Endothelial cell of umbilical vein (primary cell): ENCODE measurements around the gene MAGEA12. TPM values are rescaled to one million over a fixed set of nuclear protein-coding genes. Genes with fewer than 3 reads are reported as not detected.
A peak's percentile ranks its signal among the peaks of the same experiment; 100 is the strongest.
"Not testable (repeated sequence)": the region's sequence is repeated elsewhere in the genome, so short reads cannot be mapped to it uniquely, and the experiment has no call there.

Source experiments
- BruUV-seq: library from RNA; stranded (reverse); fragments of 400-500 nt; replicated peaks from 2 replicates; lab custom pipeline; 2021; lab: Mats Ljungman, UMichigan
- CTCF ChIA-PET: fragments of 300-600, 350-600 bp; sonication (Branson Sonifier 250); formaldehyde crosslinking; loops from one replicate; lab custom pipeline; 2021; ENCODE audit warnings: antibody characterized with exemption, inconsistent platforms; lab: Charles Lee
- POLR2A ChIA-PET: fragments of 300-600, 350-600 bp; sonication (Branson Sonifier 250); formaldehyde crosslinking; loops from one replicate; lab custom pipeline; 2021; ENCODE audit warnings: antibody characterized with exemption, inconsistent platforms; lab: Charles Lee
- DNase-seq: peaks from one replicate; pipeline ENCODE4 v3.0.0-alpha.2; 2011; ENCODE audit warnings: low read depth, low spot score
- FAIRE-seq: peaks from 2 replicates; lab custom pipeline; 2011; peaks lifted over from hg19 to GRCh38; lab: Jason Lieb, UNC
- H2AFZ ChIP-seq: 2 replicates; pipeline ENCODE4 v1.6.0; 2012; ENCODE audit warnings: low read depth, low read length, control low read depth, inconsistent platforms
- H3K27ac ChIP-seq: 2 replicates; pipeline ENCODE4 v1.5.1; 2011; ENCODE audit warnings: low read depth, mild to moderate bottlenecking, control low read depth, low read length, moderate library complexity; ENCODE audit not compliant: insufficient read depth
- H3K27me3 ChIP-seq, 2 experiments: 2 replicates each; pipeline versions ENCODE4 v1.6.0 to v1.6.1; 2011; ENCODE audit warnings: low read length in 2 of 2, mixed read lengths in 1 of 2; ENCODE audit not compliant: control insufficient read depth in 2 of 2, insufficient read depth in 2 of 2
- H3K36me3 ChIP-seq, 2 experiments: 2 replicates in 1 of 2; 3 replicates in 1 of 2; pipeline ENCODE4 v1.5.1; 2011; ENCODE audit warnings: low read length in 2 of 2, mild to moderate bottlenecking in 1 of 2, moderate library complexity in 1 of 2; ENCODE audit not compliant: control insufficient read depth in 2 of 2, insufficient read depth in 2 of 2; ENCODE audit errors: extremely low read depth in 1 of 2
- H3K4me1 ChIP-seq: 3 replicates; pipeline ENCODE4 v1.5.1; 2011; ENCODE audit warnings: mild to moderate bottlenecking, low read length; ENCODE audit not compliant: control insufficient read depth, insufficient read depth; ENCODE audit errors: extremely low read depth
- H3K4me2 ChIP-seq: 2 replicates; pipeline ENCODE4 v1.6.1; 2011; ENCODE audit warnings: low read length, control low read depth, mixed read lengths; ENCODE audit not compliant: insufficient read depth
- H3K4me3 ChIP-seq, 3 experiments: fragments of 200-600 bp in 1 of 3; sonication (generic), shearing (Covaris generic) in 1 of 3; replicated peaks in 1 of 3; 2 replicates each; pipeline ENCODE4 v1.5.1; 2011 to 2016; ENCODE audit warnings: control low read depth in 3 of 3, low read length in 3 of 3, mild to moderate bottlenecking in 2 of 3, inconsistent platforms in 1 of 3, low read depth in 1 of 3, moderate library complexity in 1 of 3; ENCODE audit not compliant: insufficient read depth in 1 of 3
- H3K79me2 ChIP-seq: 2 replicates; pipeline ENCODE4 v1.6.0; 2012; ENCODE audit warnings: low read length, inconsistent platforms; ENCODE audit not compliant: control insufficient read depth, insufficient read depth
- H3K9ac ChIP-seq: replicated peaks from 2 replicates; pipeline ENCODE3; 2011; ENCODE audit warnings: low read length, control low read depth; ENCODE audit not compliant: insufficient read depth; ENCODE audit errors: extremely low read depth
- H3K9me1 ChIP-seq: replicated peaks from 3 replicates; pipeline ENCODE4 v1.6.0; 2011; ENCODE audit warnings: mild to moderate bottlenecking, low read length; ENCODE audit not compliant: control insufficient read depth, insufficient read depth; ENCODE audit errors: extremely low read depth
- H3K9me3 ChIP-seq: replicated peaks from 2 replicates; pipeline ENCODE4 v1.5.1; 2012; ENCODE audit warnings: low read length, inconsistent platforms; ENCODE audit not compliant: control insufficient read depth, insufficient read depth
- H4K20me1 ChIP-seq: replicated peaks from 2 replicates; pipeline ENCODE3; 2011; ENCODE audit warnings: mild to moderate bottlenecking, low read length; ENCODE audit not compliant: control insufficient read depth, insufficient read depth; ENCODE audit errors: extremely low read depth
- dilution Hi-C: fragments of 300-500 bp; cut with MboI; formaldehyde crosslinking; loops from one replicate; pipeline ENCODE4 v1.15.0; 2019; ENCODE audit warnings: low sequenced_read_pairs; ENCODE audit not compliant: extremely low pct_ligation_motif_present
- intact Hi-C: fragments of 100-400 bp; cut with micrococcal nuclease; formaldehyde crosslinking; loops from one replicate; pipeline ENCODE4 v1.10.0; 2022
- polyA plus RNA-seq, 4 experiments: library from polyadenylated mRNA; depleted of rRNA in 3 of 4; stranded (reverse) in 3 of 4; unstranded in 1 of 4; fragments of >200 nt; gene quantifications; 2 replicates each; pipeline versions ENCODE4 v1.2.1 to v1.2.3, GENCODE V29; 2011 to 2012; ENCODE audit warnings: missing spikeins in 1 of 4
- total RNA-seq: library from RNA; stranded (reverse); gene quantifications from 2 replicates; pipeline ENCODE4 v1.2.3, GENCODE V29; 2021

MAGEA12 gene
- total and polyA plus RNA-seq, 2 donors (not counting 3 experiments of a cell fraction or from before 2014, with no cell fraction given), result not detected

DNA sequence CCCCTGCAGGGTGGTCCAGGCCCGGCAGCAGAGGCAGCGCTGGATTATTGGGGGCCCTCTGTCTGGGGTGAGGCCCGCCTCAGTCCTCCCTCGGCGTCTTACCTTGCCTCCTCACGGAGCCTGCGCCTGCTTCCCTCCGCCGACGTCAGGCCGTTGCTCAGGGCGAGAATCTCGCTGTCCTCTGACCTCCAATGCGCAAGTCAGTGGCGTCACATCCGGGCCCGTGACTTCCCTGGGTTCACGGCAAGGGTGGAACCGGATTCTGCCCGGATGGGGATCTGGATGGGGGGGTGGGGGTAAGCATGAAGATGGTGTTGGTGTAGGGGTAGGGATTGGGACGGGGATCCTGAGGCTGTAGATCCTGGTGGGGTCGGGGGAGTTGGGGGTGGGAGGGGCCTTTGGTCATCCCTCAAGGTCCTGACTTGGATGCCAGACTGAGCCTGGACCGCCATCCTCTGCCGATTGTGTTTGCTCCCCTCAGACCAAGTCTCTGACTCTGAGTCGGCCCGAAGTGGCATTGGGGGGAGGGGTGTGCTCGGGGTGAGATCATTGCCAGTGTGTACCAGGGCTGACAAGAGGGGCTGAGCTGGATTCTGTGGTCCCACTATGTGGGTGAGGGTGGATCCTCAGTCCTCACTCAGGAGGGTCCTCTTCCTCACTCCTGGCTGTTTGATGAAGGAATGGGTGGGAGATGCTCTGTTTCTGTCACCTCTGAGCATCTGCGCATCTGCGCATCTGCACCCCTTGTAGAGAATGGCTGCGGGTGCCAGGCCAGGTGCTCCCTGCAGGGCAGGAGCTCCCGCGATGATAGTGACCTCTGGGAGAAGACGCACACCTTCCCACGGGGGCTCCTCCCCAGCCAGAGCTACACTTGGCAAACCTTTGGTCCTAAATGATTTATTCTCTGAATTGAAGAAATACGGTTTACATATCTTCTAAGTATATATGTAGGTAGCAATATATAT is 20.4 kb downstream of the MAGEA12 start, which contains the start of gene MAGEA2:
Gene MAGEA2 (minus strand): TSS at position 157 of the 965 bp plus-strand sequence. CDS start 2,479 bp downstream, outside the sequence.
- H3K27me3 ChIP-seq, H3K27ac ChIP-seq, H3K36me3 ChIP-seq, H3K9me1 ChIP-seq, intact Hi-C loops, H3K9me3 ChIP-seq, CTCF ChIA-PET, H3K4me1 ChIP-seq, POLR2A ChIA-PET, H3K9ac ChIP-seq, BruUV-seq, DNase-seq, H3K4me2 ChIP-seq, H2AFZ ChIP-seq, H4K20me1 ChIP-seq, H3K4me3 ChIP-seq, dilution Hi-C loops, H3K79me2 ChIP-seq: not testable (repeated sequence)
- peak; percentile 55 for FAIRE-seq

DNA sequence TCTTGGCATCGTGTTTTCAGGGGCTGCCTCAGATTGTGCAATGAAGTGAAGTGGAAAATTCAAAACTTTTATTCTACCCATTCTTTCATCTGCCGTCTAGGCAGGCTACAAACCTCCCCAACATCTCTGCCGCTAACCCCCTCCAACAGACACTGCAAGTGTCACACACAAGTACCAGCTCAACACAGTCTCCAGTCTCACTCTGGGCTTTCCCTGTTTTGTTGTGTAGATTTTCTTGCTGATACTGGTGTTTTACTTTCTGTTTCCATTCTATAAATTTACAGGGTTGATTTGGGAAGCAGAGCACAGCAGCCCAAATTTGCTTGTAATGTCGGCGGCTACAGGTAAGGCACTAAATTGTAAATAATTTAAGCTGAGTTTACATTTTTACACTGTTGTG is 21.3 kb downstream of the MAGEA12 start:
- CTCF ChIA-PET, H3K4me1 ChIP-seq, H4K20me1 ChIP-seq, H3K9ac ChIP-seq, H3K27ac ChIP-seq, DNase-seq, H3K36me3 ChIP-seq, H3K9me1 ChIP-seq, POLR2A ChIA-PET, FAIRE-seq, H3K9me3 ChIP-seq, dilution Hi-C loops, H3K4me2 ChIP-seq, H3K4me3 ChIP-seq, intact Hi-C loops, H3K27me3 ChIP-seq, H3K79me2 ChIP-seq, H2AFZ ChIP-seq, BruUV-seq: not testable (repeated sequence)

DNA sequence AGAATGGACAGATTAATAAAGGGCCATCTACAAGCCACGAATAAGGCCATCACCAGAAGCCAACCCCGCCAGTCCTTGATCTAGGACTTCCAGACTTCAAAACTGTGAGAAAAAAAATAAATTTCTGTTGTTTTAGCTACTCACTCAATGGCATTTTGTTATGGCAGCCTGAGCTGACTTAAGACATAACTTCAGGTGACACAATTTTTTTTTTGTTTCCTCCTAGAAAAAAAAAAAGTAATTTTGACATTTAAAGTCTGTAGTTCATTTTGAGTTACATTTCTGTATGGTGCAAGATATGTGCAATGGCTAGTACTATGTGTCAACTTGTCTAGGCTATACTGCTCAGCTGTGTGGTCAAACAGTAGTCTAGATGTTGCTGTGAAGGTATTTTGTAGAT is 25.4 kb downstream of the MAGEA12 start, which contains the start of gene CSAG3:
Gene CSAG3 (plus strand): TSS at position 301 of the 400 bp plus-strand sequence.
- H3K27ac ChIP-seq, intact Hi-C loops, dilution Hi-C loops, CTCF ChIA-PET, H3K4me2 ChIP-seq, H3K9me3 ChIP-seq, H3K4me3 ChIP-seq, H3K36me3 ChIP-seq, DNase-seq, H3K79me2 ChIP-seq, H3K9ac ChIP-seq, POLR2A ChIA-PET, H4K20me1 ChIP-seq, H3K9me1 ChIP-seq, FAIRE-seq, H2AFZ ChIP-seq, H3K27me3 ChIP-seq, BruUV-seq, H3K4me1 ChIP-seq: not testable (repeated sequence)

DNA sequence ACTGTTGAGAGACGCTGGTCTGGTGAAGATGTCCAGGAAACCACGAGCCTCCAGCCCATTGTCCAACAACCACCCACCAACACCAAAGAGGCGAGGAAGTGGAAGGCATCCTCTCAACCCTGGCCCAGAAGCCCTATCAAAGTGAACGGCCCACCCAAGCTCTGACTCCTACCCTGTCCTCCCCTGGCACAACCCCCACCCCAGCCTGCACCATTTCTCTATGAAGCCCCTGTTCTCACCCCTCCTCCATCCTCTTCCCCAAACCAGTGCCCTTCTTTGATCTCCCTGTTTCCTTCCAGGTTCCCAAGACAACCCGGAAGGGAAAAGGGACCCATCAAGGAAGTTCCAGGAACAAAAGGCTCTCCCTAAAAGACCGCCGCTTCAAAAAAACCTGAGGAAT is 26.0 kb downstream of the MAGEA12 start:
- intact Hi-C loops, H3K27ac ChIP-seq, H3K27me3 ChIP-seq, H3K9me1 ChIP-seq, FAIRE-seq, H3K79me2 ChIP-seq, H3K9me3 ChIP-seq, H3K4me2 ChIP-seq, H3K36me3 ChIP-seq, H3K9ac ChIP-seq, H3K4me3 ChIP-seq, POLR2A ChIA-PET, H4K20me1 ChIP-seq, CTCF ChIA-PET, H3K4me1 ChIP-seq, H2AFZ ChIP-seq, BruUV-seq, dilution Hi-C loops, DNase-seq: not testable (repeated sequence)
